Loucy (cell line): ENCODE measurements around the gene NTNG1.

ENCODE experiments used
- EZH2phosphoT487 ChIP-seq: fragments of 200-600 bp; IDR thresholded peaks from 2 replicates; pipeline ENCODE4 v1.6.1; 2018; ENCODE audit warnings: antibody characterized with exemption, mild to moderate bottlenecking, moderate library complexity, borderline replicate concordance
- TF ChIP-seq, protein P1 (sequence below): fragments of 200-600 bp; sonication (generic); conservative IDR thresholded peaks from 2 replicates; pipeline ENCODE4 v1.5.1; 2014; ENCODE audit warnings: mild to moderate bottlenecking, antibody characterized with exemption, low read length

DNA sequence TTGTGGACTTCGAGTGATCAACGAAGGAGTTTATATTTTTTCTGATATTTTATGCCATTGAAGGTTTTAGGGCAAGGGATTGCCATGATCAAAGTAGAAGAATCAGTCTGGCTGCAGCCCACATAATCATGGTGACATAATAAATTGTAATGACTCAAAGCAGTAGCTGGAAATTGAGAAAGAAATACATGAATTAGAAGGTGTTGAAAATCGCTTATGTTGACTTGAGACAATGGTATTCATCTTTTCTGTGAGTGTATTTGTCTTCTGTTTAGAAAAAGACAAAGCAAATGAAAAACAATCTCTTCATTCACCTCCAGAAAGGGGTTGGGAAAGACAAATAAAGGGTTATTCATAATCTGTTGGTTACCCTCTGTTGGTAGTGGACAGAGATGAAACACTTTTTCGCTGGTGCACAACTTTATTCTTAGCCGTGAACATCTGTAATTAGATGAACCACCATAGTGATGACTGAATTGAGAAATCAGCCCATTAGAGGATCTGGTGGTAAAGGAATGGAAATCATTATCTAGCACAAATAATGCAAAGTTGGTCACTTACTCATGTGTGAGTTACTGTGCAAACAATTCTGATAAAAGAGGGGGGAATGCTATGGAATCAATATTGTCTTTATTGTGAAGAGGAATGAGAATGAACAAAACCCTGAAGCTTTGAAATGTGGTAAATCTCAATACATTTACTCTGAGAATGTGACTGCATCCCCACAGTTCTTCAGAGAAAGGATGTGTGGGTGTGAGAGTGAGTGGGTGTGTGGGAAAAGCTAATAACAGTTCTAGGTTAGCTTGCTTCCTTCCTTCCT is 121.8 kb downstream of the NTNG1 start:
- TF ChIP-seq, protein P1, sequence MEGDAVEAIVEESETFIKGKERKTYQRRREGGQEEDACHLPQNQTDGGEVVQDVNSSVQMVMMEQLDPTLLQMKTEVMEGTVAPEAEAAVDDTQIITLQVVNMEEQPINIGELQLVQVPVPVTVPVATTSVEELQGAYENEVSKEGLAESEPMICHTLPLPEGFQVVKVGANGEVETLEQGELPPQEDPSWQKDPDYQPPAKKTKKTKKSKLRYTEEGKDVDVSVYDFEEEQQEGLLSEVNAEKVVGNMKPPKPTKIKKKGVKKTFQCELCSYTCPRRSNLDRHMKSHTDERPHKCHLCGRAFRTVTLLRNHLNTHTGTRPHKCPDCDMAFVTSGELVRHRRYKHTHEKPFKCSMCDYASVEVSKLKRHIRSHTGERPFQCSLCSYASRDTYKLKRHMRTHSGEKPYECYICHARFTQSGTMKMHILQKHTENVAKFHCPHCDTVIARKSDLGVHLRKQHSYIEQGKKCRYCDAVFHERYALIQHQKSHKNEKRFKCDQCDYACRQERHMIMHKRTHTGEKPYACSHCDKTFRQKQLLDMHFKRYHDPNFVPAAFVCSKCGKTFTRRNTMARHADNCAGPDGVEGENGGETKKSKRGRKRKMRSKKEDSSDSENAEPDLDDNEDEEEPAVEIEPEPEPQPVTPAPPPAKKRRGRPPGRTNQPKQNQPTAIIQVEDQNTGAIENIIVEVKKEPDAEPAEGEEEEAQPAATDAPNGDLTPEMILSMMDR, result no peak
- no peak for TF ChIP-seq EZH2phosphoT487
